A549 (cell line): ENCODE results near the gene CCR2. TPM values are rescaled to one million over a fixed set of nuclear protein-coding genes. Genes with fewer than 3 reads are reported as not detected.

ENCODE experiments used
- ATAC-seq, 2 experiments: fragments of 200-7000 bp in 1 of 2; fragments of >200 bp in 1 of 2; cut with Nextera tagmentation in 1 of 2; cut with Tn5 transposase in 1 of 2; 3 replicates each; pipeline versions ENCODE4 v1.8.0 to v1.9.1; 2018 to 2020; ENCODE audit warnings: mild to moderate bottlenecking in 1 of 2, moderate library complexity in 1 of 2
- CTCF ChIA-PET: fragments of 300-600 bp; sonication (Branson Sonifier 250); formaldehyde crosslinking; extraction: SDS; loops from one replicate; lab custom pipeline; 2021; ENCODE audit warnings: antibody characterized with exemption, inconsistent platforms; lab: Yijun Ruan, JAX
- POLR2A ChIA-PET: fragments of 350-600 bp; formaldehyde crosslinking; extraction: SDS; loops from one replicate; lab custom pipeline; 2021; ENCODE audit warnings: antibody characterized with exemption, inconsistent platforms; lab: Yijun Ruan, JAX
- DNase-seq, 2 experiments: peaks; one replicate each; pipeline versions ENCODE4 v3.0.0 to v3.0.0-alpha.2; 2011 to 2016; ENCODE audit warnings: low read depth in 1 of 2, low spot score in 1 of 2
- FAIRE-seq: peaks from 2 replicates; lab custom pipeline; 2011; peaks lifted over from hg19 to GRCh38; lab: Jason Lieb, UNC
- H3K27ac ChIP-seq, 2 experiments: fragments of >200 bp; sonication (Bioruptor Twin); formaldehyde crosslinking; 3 replicates each; pipeline ENCODE4 v1.5.1; 2016 to 2017
- H3K4me1 ChIP-seq: fragments of >200 bp; sonication (Bioruptor Twin); formaldehyde crosslinking; 3 replicates; pipeline ENCODE4 v1.6.1; 2016
- H3K4me2 ChIP-seq: fragments of >200 bp; sonication (Bioruptor Twin); formaldehyde crosslinking; 3 replicates; pipeline ENCODE4 v1.6.1; 2016
- H3K4me3 ChIP-seq: fragments of >200 bp; sonication (Bioruptor Twin); formaldehyde crosslinking; 3 replicates; pipeline ENCODE4 v1.5.1; 2016
- H3K9me3 ChIP-seq: fragments of >200 bp; sonication (Bioruptor Twin); formaldehyde crosslinking; 3 replicates; pipeline ENCODE4 v1.6.1; 2016
- ATOH8 ChIP-seq: fragments of 250-450 bp; sonication (Bioruptor Pico); IDR thresholded peaks from 2 replicates; pipeline ENCODE4 v1.5.0; 2020; ENCODE audit warnings: low read depth, mild to moderate bottlenecking, moderate library complexity
- CEBPB ChIP-seq, 2 experiments: fragments of >200 bp in 1 of 2; sonication (Bioruptor Twin) in 1 of 2; formaldehyde crosslinking in 1 of 2; IDR thresholded peaks; 2 replicates each; pipeline ENCODE4 v1.6.1; 2012 to 2016
- EP300 ChIP-seq, 2 experiments: fragments of >200 bp; sonication (Bioruptor Twin); formaldehyde crosslinking; IDR thresholded peaks; 2 replicates in 1 of 2; 3 replicates in 1 of 2; pipeline ENCODE4 v1.6.1; 2016 to 2017
- FOSB ChIP-seq: fragments of 250-450 bp; sonication (Bioruptor Pico); IDR thresholded peaks from 2 replicates; pipeline ENCODE4 v1.5.0; 2020; ENCODE audit warnings: mild to moderate bottlenecking, moderate library complexity
- FOSL2 ChIP-seq, 2 experiments: fragments of 450-650 bp in 1 of 2; fragments of >200 bp in 1 of 2; sonication (Bioruptor Twin) in 1 of 2; formaldehyde crosslinking; IDR thresholded peaks; 2 replicates each; pipeline versions ENCODE4 v1.5.0 to v1.6.1; 2016 to 2020; ENCODE audit warnings: mild to moderate bottlenecking in 1 of 2, moderate library complexity in 1 of 2
- HDAC2 ChIP-seq: fragments of 200-600 bp; sonication (generic); IDR thresholded peaks from 2 replicates; pipeline ENCODE4 v1.6.1; 2016
- HMGXB4 ChIP-seq: fragments of 250-450 bp; sonication (Bioruptor Pico); IDR thresholded peaks from 2 replicates; pipeline ENCODE4 v1.5.0; 2021; ENCODE audit warnings: mild to moderate bottlenecking, moderate library complexity, borderline replicate concordance
- HOXB13 ChIP-seq: fragments of 250-450 bp; sonication (Bioruptor Pico); IDR thresholded peaks from 2 replicates; pipeline ENCODE4 v1.5.0; 2020; ENCODE audit warnings: low read depth, mild to moderate bottlenecking, moderate library complexity
- JUN ChIP-seq, 2 experiments: fragments of >200 bp; sonication (Bioruptor Twin); formaldehyde crosslinking; IDR thresholded peaks; 2 replicates in 1 of 2; 3 replicates in 1 of 2; pipeline ENCODE4 v1.6.1; 2016 to 2017
- KDM5A ChIP-seq: fragments of 200-600 bp; sonication (generic); IDR thresholded peaks from 2 replicates; pipeline ENCODE4 v1.6.1; 2016; ENCODE audit warnings: antibody characterized with exemption, mild to moderate bottlenecking
- MAZ ChIP-seq: fragments of 150-350 bp; IDR thresholded peaks from 2 replicates; pipeline ENCODE4 v1.6.1; 2014; ENCODE audit warnings: antibody characterized with exemption, low read depth, low read length, borderline replicate concordance
- MYC ChIP-seq: IDR thresholded peaks from 2 replicates; pipeline ENCODE4 v1.6.1; 2012; ENCODE audit warnings: mild to moderate bottlenecking, inconsistent platforms, low read length, improper control_type of control experiment, borderline replicate concordance
- NFE2L2 ChIP-seq: fragments of 150-350 bp; conservative IDR thresholded peaks from 2 replicates; pipeline ENCODE4 v1.6.1; 2014; ENCODE audit warnings: low read length
- NR3C1 ChIP-seq: fragments of >200 bp; sonication (Bioruptor Twin); formaldehyde crosslinking; IDR thresholded peaks from 3 replicates; pipeline ENCODE4 v1.6.1; 2017
- PHF8 ChIP-seq: fragments of 200-600 bp; sonication (generic); IDR thresholded peaks from 2 replicates; pipeline ENCODE4 v1.6.1; 2016; ENCODE audit warnings: low read depth, mild to moderate bottlenecking, antibody characterized with exemption, moderate library complexity, borderline replicate concordance
- POLR2AphosphoS2 ChIP-seq: conservative IDR thresholded peaks from 2 replicates; pipeline ENCODE4 v1.6.1; 2012; ENCODE audit warnings: low read length, improper control_type of control experiment, inconsistent platforms
- RAD21 ChIP-seq, 2 experiments: fragments of >200 bp in 1 of 2; sonication (Bioruptor Twin) in 1 of 2; formaldehyde crosslinking in 1 of 2; IDR thresholded peaks in 1 of 2; conservative IDR thresholded peaks in 1 of 2; 2 replicates in 1 of 2; 3 replicates in 1 of 2; pipeline ENCODE4 v1.6.1; 2012 to 2018; ENCODE audit warnings: inconsistent platforms in 1 of 2
- RNF2 ChIP-seq: fragments of 200-600 bp; sonication (generic); IDR thresholded peaks from 2 replicates; pipeline ENCODE4 v1.6.1; 2016; ENCODE audit warnings: low read depth, mild to moderate bottlenecking, antibody characterized with exemption, moderate library complexity, borderline replicate concordance
- TFCP2L1 ChIP-seq: fragments of 250-450 bp; sonication (Bioruptor Pico); IDR thresholded peaks from 2 replicates; pipeline ENCODE4 v1.5.0; 2021; ENCODE audit warnings: mild to moderate bottlenecking
- WGBS: methylation state at CpG from one replicate; pipeline ENCODE4 v1.1.6; 2017; ENCODE audit errors: missing lambda C conversion rate; 5-methylcytosine and 5-hydroxymethylcytosine counted together
- polyA plus RNA-seq, 4 experiments: library from polyadenylated mRNA; depleted of rRNA in 3 of 4; stranded (reverse); fragments of >200 nt; fragmentation: RNase III in 1 of 4; extraction: RNeasy Plus Mini Kit Qiagen cat#74134 plus additional on column Dnase treatment in 1 of 4; gene quantifications; 2 replicates in 3 of 4; 3 replicates in 1 of 4; pipeline ENCODE4 v1.2.3, GENCODE V29; 2011 to 2017
- TF ChIP-seq, protein P1 (sequence below): fragments of 150-350 bp; IDR thresholded peaks from 2 replicates; pipeline ENCODE4 v1.6.1; 2014; ENCODE audit warnings: low read depth, mild to moderate bottlenecking, low read length
- TF ChIP-seq, protein P2 (sequence below): fragments of >200 bp; sonication (Bioruptor Twin); formaldehyde crosslinking; IDR thresholded peaks from 3 replicates; pipeline ENCODE4 v1.6.1; 2016
- TF ChIP-seq, protein P3 (sequence below): fragments of 200-600 bp; sonication (generic); IDR thresholded peaks from 2 replicates; pipeline ENCODE4 v1.6.1; 2016; ENCODE audit warnings: antibody characterized with exemption, mild to moderate bottlenecking, moderate library complexity

The CCR2 gene
- polyA plus RNA-seq, 2 of the 4 experiments (the other 2 are of a cell fraction), result not detected

GRCh38 chr3:46353090-46353489 lies 821 bp upstream of the CCR2 start (continued):
- TF ChIP-seq HMGXB4 (CRISPR knock-in tag) (no peak), MAZ (no peak), JUN (IDR thresholded peaks at IDR 0.05) (no peak)

- H3K27ac ChIP-seq, result no peak overlapping the region
- H3K4me1 ChIP-seq, result no peaks in the 10 kb centered on the region
- no peak for TF ChIP-seq TFCP2L1 (CRISPR knock-in tag)
- TF ChIP-seq KDM5A, result no peak
- TF ChIP-seq MYC, result no peak
- TF ChIP-seq HOXB13 (CRISPR knock-in tag), result no peak
- no peak for TF ChIP-seq PHF8
- no peak for TF ChIP-seq POLR2AphosphoS2
- TF ChIP-seq NR3C1, result no peak
- TF ChIP-seq ATOH8 (CRISPR knock-in tag), result no peak
- TF ChIP-seq EP300 (IDR thresholded peaks at IDR 0.05), result no peak
- TF ChIP-seq, protein P1, sequence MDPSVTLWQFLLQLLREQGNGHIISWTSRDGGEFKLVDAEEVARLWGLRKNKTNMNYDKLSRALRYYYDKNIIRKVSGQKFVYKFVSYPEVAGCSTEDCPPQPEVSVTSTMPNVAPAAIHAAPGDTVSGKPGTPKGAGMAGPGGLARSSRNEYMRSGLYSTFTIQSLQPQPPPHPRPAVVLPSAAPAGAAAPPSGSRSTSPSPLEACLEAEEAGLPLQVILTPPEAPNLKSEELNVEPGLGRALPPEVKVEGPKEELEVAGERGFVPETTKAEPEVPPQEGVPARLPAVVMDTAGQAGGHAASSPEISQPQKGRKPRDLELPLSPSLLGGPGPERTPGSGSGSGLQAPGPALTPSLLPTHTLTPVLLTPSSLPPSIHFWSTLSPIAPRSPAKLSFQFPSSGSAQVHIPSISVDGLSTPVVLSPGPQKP, result no peak
- TF ChIP-seq HDAC2, result no peak
- TF ChIP-seq, protein P2, sequence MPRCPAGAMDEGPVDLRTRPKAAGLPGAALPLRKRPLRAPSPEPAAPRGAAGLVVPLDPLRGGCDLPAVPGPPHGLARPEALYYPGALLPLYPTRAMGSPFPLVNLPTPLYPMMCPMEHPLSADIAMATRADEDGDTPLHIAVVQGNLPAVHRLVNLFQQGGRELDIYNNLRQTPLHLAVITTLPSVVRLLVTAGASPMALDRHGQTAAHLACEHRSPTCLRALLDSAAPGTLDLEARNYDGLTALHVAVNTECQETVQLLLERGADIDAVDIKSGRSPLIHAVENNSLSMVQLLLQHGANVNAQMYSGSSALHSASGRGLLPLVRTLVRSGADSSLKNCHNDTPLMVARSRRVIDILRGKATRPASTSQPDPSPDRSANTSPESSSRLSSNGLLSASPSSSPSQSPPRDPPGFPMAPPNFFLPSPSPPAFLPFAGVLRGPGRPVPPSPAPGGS, result no peak
- no peak for TF ChIP-seq FOSB
- TF ChIP-seq NFE2L2, result no peak
- no peak for TF ChIP-seq RNF2
- TF ChIP-seq, protein P3, sequence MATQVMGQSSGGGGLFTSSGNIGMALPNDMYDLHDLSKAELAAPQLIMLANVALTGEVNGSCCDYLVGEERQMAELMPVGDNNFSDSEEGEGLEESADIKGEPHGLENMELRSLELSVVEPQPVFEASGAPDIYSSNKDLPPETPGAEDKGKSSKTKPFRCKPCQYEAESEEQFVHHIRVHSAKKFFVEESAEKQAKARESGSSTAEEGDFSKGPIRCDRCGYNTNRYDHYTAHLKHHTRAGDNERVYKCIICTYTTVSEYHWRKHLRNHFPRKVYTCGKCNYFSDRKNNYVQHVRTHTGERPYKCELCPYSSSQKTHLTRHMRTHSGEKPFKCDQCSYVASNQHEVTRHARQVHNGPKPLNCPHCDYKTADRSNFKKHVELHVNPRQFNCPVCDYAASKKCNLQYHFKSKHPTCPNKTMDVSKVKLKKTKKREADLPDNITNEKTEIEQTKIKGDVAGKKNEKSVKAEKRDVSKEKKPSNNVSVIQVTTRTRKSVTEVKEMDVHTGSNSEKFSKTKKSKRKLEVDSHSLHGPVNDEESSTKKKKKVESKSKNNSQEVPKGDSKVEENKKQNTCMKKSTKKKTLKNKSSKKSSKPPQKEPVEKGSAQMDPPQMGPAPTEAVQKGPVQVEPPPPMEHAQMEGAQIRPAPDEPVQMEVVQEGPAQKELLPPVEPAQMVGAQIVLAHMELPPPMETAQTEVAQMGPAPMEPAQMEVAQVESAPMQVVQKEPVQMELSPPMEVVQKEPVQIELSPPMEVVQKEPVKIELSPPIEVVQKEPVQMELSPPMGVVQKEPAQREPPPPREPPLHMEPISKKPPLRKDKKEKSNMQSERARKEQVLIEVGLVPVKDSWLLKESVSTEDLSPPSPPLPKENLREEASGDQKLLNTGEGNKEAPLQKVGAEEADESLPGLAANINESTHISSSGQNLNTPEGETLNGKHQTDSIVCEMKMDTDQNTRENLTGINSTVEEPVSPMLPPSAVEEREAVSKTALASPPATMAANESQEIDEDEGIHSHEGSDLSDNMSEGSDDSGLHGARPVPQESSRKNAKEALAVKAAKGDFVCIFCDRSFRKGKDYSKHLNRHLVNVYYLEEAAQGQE, result no peak
- TF ChIP-seq RAD21 (conservative IDR thresholded peaks at IDR 0.05 in 1 of 2, IDR thresholded peaks at IDR 0.05 in 1 of 2), result no peak
- TF ChIP-seq FOSL2 (IDR thresholded peaks at IDR 0.05), result no peak
- no peak for TF ChIP-seq FOSL2 (CRISPR knock-in tag; IDR thresholded peaks at IDR 0.05)
- TF ChIP-seq MAZ, result no peak
- TF ChIP-seq CEBPB (IDR thresholded peaks at IDR 0.05), result no peak
- ChIA-PET CTCF (interaction anchor here (1.4 to 1.6 kb wide), 2 partner anchors 24 to 275 kb away, joined by 3 to 4 read pairs; no protein-coding TSS in a partner anchor), POLR2A (no interaction called here)
- ATAC-seq, result no peak
- no peak for DNase-seq
- no peaks in the 10 kb centered on the region for H3K9me3 ChIP-seq
- no peak overlapping the region for H3K4me2 ChIP-seq
- 0% methylated on average over 1 of the region's 1 CpG for WGBS
- H3K4me3 ChIP-seq, result no peak overlapping the region
- FAIRE-seq, result no peak
These were observed 567 bp downstream of the CCR2 start for GRCh38 chr3:46354478-46354877.
